HEK293 (cell line): ENCODE data around the gene GAPDHS.
A peak's percentile ranks its signal among the peaks of the same experiment; 100 is the strongest.

ENCODE experiments used
- CTCF ChIA-PET: fragments of 350-600 bp; formaldehyde crosslinking; extraction: SDS; loops from one replicate; lab custom pipeline; 2021; ENCODE audit warnings: antibody characterized with exemption; lab: Yijun Ruan, JAX
- POLR2A ChIA-PET: fragments of 300-600 bp; formaldehyde crosslinking; extraction: SDS; loops from one replicate; lab custom pipeline; 2020; ENCODE audit warnings: antibody characterized with exemption, inconsistent platforms; lab: Yijun Ruan, JAX
- H3K27ac ChIP-seq: fragments of 200-500 bp; sonication (Bioruptor generic); 2 replicates; pipeline ENCODE4 v1.5.1; 2014; ENCODE audit warnings: low read depth, low read length, control low read depth, inconsistent platforms; ENCODE audit errors: extremely low read depth
- H3K36me3 ChIP-seq, 2 experiments: fragments of 200-500 bp in 1 of 2; sonication (Bioruptor generic) in 1 of 2; 1 replicate in 1 of 2; 2 replicates in 1 of 2; pipeline ENCODE4 v1.5.1; 2014 to 2017; ENCODE audit warnings: inconsistent platforms in 2 of 2, low read length in 2 of 2; ENCODE audit not compliant: control insufficient read depth in 2 of 2, insufficient read depth in 1 of 2
- H3K4me1 ChIP-seq: fragments of 200-500 bp; sonication (Bioruptor generic); 2 replicates; pipeline ENCODE4 v1.5.1; 2014; ENCODE audit warnings: mild to moderate bottlenecking, low read length, inconsistent platforms; ENCODE audit not compliant: control insufficient read depth, insufficient read depth
- H3K4me3 ChIP-seq: 2 replicates; pipeline ENCODE4 v1.5.1; 2011; ENCODE audit warnings: low read depth, mild to moderate bottlenecking, control low read depth, low read length, moderate library complexity
- H3K9me3 ChIP-seq: fragments of 200-500 bp; sonication (Bioruptor generic); 2 replicates; pipeline ENCODE4 v1.5.1; 2014; ENCODE audit warnings: low read depth, low read length, inconsistent platforms; ENCODE audit not compliant: control insufficient read depth, insufficient read depth
- BCL6B ChIP-seq: fragments of 450-650 bp; formaldehyde crosslinking; IDR thresholded peaks from 2 replicates; pipeline ENCODE4 v1.5.1; 2017; ENCODE audit warnings: missing biosample characterization, missing genetic modification characterization
- EGR2 ChIP-seq: fragments of 450-650 bp; formaldehyde crosslinking; IDR thresholded peaks from 2 replicates; pipeline ENCODE4 v1.5.1; 2016; ENCODE audit warnings: low read depth, missing biosample characterization, missing genetic modification characterization
- HIC1 ChIP-seq: fragments of 450-650 bp; formaldehyde crosslinking; IDR thresholded peaks from 2 replicates; pipeline ENCODE4 v1.5.1; 2016; ENCODE audit warnings: missing biosample characterization, missing genetic modification characterization
- INSM2 ChIP-seq: fragments of 450-650 bp; formaldehyde crosslinking; IDR thresholded peaks from 2 replicates; pipeline ENCODE4 v1.5.1; 2016; ENCODE audit warnings: missing biosample characterization, missing genetic modification characterization
- PBX3 ChIP-seq: sonication (generic); formaldehyde crosslinking; IDR thresholded peaks from 2 replicates; pipeline ENCODE4 v1.8.1; 2022; ENCODE audit warnings: mild to moderate bottlenecking, moderate library complexity, missing genetic modification reagents
- PRDM1 ChIP-seq: fragments of 450-650 bp; formaldehyde crosslinking; IDR thresholded peaks from 2 replicates; pipeline ENCODE4; 2016; ENCODE audit warnings: missing biosample characterization, missing genetic modification characterization
- SP2 ChIP-seq: fragments of 450-650 bp; formaldehyde crosslinking; IDR thresholded peaks from 2 replicates; pipeline ENCODE4 v1.5.1; 2016; ENCODE audit warnings: missing biosample characterization, missing genetic modification characterization
- ZFHX2 ChIP-seq: fragments of 450-650 bp; formaldehyde crosslinking; conservative IDR thresholded peaks from 2 replicates; pipeline ENCODE4 v1.5.1; 2016; ENCODE audit warnings: missing biosample characterization, missing genetic modification characterization
- ZIC2 ChIP-seq: fragments of 450-650 bp; formaldehyde crosslinking; IDR thresholded peaks from 2 replicates; pipeline ENCODE4 v1.5.1; 2016; ENCODE audit warnings: missing biosample characterization, missing genetic modification characterization
- ZNF112 ChIP-seq: fragments of 450-650 bp; formaldehyde crosslinking; IDR thresholded peaks from 2 replicates; pipeline ENCODE4 v1.5.0; 2017; ENCODE audit warnings: missing biosample characterization, missing genetic modification characterization
- ZNF121 ChIP-seq: fragments of 450-650 bp; formaldehyde crosslinking; IDR thresholded peaks from 2 replicates; pipeline ENCODE4 v1.5.1; 2016; ENCODE audit warnings: missing biosample characterization, missing genetic modification characterization
- ZNF214 ChIP-seq: fragments of 450-650 bp; formaldehyde crosslinking; IDR thresholded peaks from 2 replicates; pipeline ENCODE4 v1.5.1; 2017; ENCODE audit warnings: missing biosample characterization, mild to moderate bottlenecking, missing genetic modification characterization, borderline replicate concordance
- ZNF26 ChIP-seq: fragments of 450-650 bp; formaldehyde crosslinking; IDR thresholded peaks from 2 replicates; pipeline ENCODE4 v1.5.1; 2016; ENCODE audit warnings: missing biosample characterization, missing genetic modification characterization
- ZNF391 ChIP-seq: fragments of 450-650 bp; formaldehyde crosslinking; IDR thresholded peaks from 2 replicates; pipeline ENCODE4 v1.5.1; 2016; ENCODE audit warnings: low read depth, missing biosample characterization, missing genetic modification characterization, borderline replicate concordance
- ZNF394 ChIP-seq: fragments of 450-650 bp; formaldehyde crosslinking; IDR thresholded peaks from 2 replicates; pipeline ENCODE4 v1.5.1; 2016; ENCODE audit warnings: missing biosample characterization, missing genetic modification characterization, mild to moderate bottlenecking, moderate library complexity, borderline replicate concordance
- ZNF398 ChIP-seq: fragments of 450-650 bp; formaldehyde crosslinking; IDR thresholded peaks from 2 replicates; pipeline ENCODE4 v1.5.1; 2017; ENCODE audit warnings: missing biosample characterization, missing genetic modification characterization
- ZNF521 ChIP-seq: fragments of 450-650 bp; formaldehyde crosslinking; IDR thresholded peaks from 2 replicates; pipeline ENCODE4 v1.5.1; 2017; ENCODE audit warnings: missing biosample characterization, mild to moderate bottlenecking, missing genetic modification characterization
- ZNF549 ChIP-seq: fragments of 450-650 bp; IDR thresholded peaks from 2 replicates; pipeline ENCODE4 v1.5.1; 2018; ENCODE audit warnings: missing biosample characterization, missing genetic modification characterization, mild to moderate bottlenecking, inconsistent platforms, moderate library complexity
- ZNF600 ChIP-seq: fragments of 450-650 bp; formaldehyde crosslinking; IDR thresholded peaks from 2 replicates; pipeline ENCODE4 v1.5.1; 2016; ENCODE audit warnings: missing biosample characterization, missing genetic modification characterization
- ZNF621 ChIP-seq: fragments of 450-650 bp; formaldehyde crosslinking; IDR thresholded peaks from 2 replicates; pipeline ENCODE4 v1.5.1; 2017; ENCODE audit warnings: missing biosample characterization, missing genetic modification characterization
- ZNF768 ChIP-seq: fragments of 450-650 bp; formaldehyde crosslinking; IDR thresholded peaks from 2 replicates; pipeline ENCODE4 v1.5.1; 2018; ENCODE audit warnings: missing biosample characterization, mild to moderate bottlenecking, missing genetic modification characterization
- ZSCAN16 ChIP-seq: fragments of 450-650 bp; formaldehyde crosslinking; IDR thresholded peaks from 2 replicates; pipeline ENCODE4 v1.5.1; 2016; ENCODE audit warnings: missing biosample characterization, missing genetic modification characterization
- ZSCAN18 ChIP-seq: fragments of 450-650 bp; formaldehyde crosslinking; IDR thresholded peaks from 2 replicates; pipeline ENCODE4 v1.5.1; 2016; ENCODE audit warnings: missing biosample characterization, missing genetic modification characterization

GAPDHS gene

GRCh38 chr19:35529241-35530218 lies 3.7 kb upstream of the GAPDHS start:
- Histone ChIP-seq H3K4me3 (no peak overlapping the region), H3K27ac (no peak overlapping the region), H3K36me3 (no peaks in the 10 kb centered on the region; a peak in 1 of 3 replicates), H3K9me3 (no peaks in the 10 kb centered on the region), H3K4me1 (no peaks in the 10 kb centered on the region)
- TF ChIP-seq ZIC2 (tag by site-specific recombination) (no peak), INSM2 (tag by site-specific recombination) (no peak), ZSCAN16 (tag by site-specific recombination) (no peak), SP2 (tag by site-specific recombination) (no peak), ZSCAN18 (tag by site-specific recombination) (no peak), ZNF768 (no peak), ZNF214 (tag by site-specific recombination) (no peak), HIC1 (tag by site-specific recombination) (0 out of 2 replicates have a peak, but pooled peaks have one; percentile 13), ZNF600 (no peak), BCL6B (no peak), ZFHX2 (tag by site-specific recombination) (peak; percentile 91), ZNF391 (tag by site-specific recombination) (no peak), ZNF112 (tag by site-specific recombination) (no peak), ZNF549 (tag by site-specific recombination) (no peak), ZNF398 (no peak), PBX3 (no peak), ZNF394 (tag by site-specific recombination) (no peak), ZNF621 (tag by site-specific recombination) (0 out of 2 replicates have a peak, but pooled peaks have one; percentile 11), EGR2 (tag by site-specific recombination) (peak; percentile 96; the same call in 1 of the 2 replicates), ZNF521 (no peak), ZNF26 (no peak), ZNF121 (no peak), PRDM1 (no peak)
- ChIA-PET POLR2A (interaction anchor here (0.9 to 4.3 kb wide), 4 partner anchors 12 to 43 kb away, joined by 3 to 18 read pairs (median 3); no protein-coding TSS in a partner anchor), CTCF (interaction anchor here (0.6 to 2.0 kb wide), 6 partner anchors 19 to 556 kb away, joined by 3 to 19 read pairs (median 7); no protein-coding TSS in a partner anchor)
